Measurements from ENCODE around the gene PROZ.

The PROZ gene

DNA sequence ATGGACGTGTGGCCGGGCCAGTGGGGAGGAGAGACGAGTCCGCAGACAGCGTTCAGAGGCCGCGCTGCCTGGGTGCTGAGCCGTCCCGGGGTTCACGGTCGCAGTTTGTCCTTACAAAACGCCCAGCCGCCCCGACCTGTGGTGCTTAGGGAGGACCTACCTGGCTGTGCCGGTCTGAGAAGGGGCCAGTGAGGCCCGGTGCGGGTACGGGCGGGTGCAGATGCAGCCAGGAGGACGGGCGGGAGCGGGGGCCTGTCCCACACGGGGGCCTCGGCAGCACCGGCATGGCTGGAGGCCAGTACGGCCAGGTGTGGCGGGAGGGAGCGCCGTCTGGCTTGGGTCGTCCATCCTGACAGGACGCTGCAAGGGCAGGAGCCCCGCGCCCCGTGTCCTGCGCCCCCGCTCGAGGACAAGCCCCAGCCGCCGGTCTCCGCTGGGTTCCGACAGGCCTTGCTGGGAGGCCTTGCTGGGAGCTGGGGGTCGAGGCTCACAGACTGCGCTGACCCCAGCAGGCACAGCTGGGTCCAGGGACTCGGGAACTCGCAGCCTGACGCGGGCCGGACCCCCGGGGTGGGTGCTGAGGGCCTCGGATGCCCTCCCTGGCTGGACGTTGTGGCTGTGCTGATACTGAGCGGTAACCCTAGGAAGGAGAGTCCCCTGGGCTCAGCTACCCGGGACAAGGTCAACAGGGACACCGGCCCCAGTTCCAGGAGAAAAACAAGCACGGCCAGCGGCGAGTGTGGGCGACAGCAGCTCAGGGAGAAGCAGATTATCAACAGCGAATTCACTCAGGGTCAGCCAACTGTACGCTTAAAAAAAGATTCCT lies 5.3 kb upstream of the PROZ start:
- Histone ChIP-seq H3K27ac (ENCODE audit: extremely low read depth, low read depth, low read length) (no peak overlapping the region), H3K4me3 (ENCODE audit: low read depth, low read length) (peak overlapping the region; percentile 28; the same call in 1 of the 2 replicates)
- POLR2A ChIA-PET = interaction anchor here (0.8 kb wide), 1 partner anchor 23 kb away, joined by 3 read pairs; no protein-coding TSS in a partner anchor

DNA sequence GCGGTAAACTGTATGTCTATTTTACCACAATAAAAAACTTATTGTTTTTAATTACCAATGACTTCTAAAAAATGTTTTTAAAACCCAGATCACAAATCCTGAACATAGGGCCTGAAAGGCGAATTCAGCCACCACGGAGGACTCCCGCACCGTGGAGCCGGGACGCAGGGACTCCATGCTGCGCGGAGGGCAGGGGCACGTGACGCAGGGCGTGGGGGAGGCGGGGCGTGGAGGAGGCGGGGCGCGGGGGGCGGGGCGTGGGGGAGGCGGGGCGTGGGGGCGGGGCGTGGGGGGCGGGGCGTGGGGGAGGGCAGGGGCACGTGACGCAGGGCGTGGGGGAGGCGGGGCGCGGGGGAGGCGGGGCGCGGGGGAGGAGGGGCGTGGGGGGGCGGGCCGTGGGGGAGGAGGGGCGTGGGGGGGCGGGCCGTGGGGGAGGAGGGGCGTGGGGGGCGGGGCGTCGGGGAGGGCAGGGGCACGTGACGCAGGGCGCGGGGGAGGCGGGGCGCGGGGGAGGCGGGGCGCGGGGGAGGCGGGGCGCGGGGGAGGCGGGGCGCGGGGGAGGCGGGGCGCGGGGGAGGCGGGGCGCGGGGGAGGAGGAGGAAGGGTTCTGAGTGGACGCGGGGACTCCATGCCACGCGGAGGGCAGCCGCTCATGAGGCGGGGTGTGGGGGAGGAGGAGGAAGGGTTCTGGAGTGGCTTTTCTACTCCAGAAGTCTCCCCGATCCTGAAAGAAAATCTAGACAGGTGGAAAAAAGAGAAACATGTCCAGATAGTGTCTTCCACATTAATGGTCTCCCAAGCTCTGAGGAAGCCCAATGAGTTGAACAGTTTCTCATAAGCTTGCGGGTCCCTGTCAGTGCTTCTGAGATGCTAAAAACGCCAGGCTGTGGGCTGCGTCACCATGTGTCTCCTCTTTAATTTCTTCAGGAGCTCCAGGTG lies 4.4 kb upstream of the PROZ start:
- Histone ChIP-seq H3K27ac (ENCODE audit: extremely low read depth, low read depth, low read length) (no peak overlapping the region), H3K9me3 (ENCODE audit: control insufficient read depth, insufficient read depth, low read depth, low read length) (no peaks in the 10 kb centered on the region), H3K4me3 (ENCODE audit: low read depth, low read length) (peak overlapping the region; percentile 12), H3K36me3 (ENCODE audit: control insufficient read depth in 2 of 2, insufficient read depth in 1 of 2, low read length in 2 of 2) (no peaks in the 10 kb centered on the region), H3K4me1 (ENCODE audit: control insufficient read depth, insufficient read depth, low read length) (peaks cover 2% of the 10 kb centered on the region)
- ChIA-PET CTCF (interaction anchor here (0.7 kb wide), 1 partner anchor 642 kb away, joined by 5 read pairs; no protein-coding TSS in a partner anchor), POLR2A (interaction anchor here (0.8 kb wide), 1 partner anchor 22 kb away, joined by 3 read pairs; no protein-coding TSS in a partner anchor)
- TF ChIP-seq ZNF394 (tag by site-specific recombination; IDR thresholded peaks at IDR 0.05; ENCODE audit: borderline replicate concordance) (peak; percentile 50; the same call in 1 of the 2 replicates), ZNF629 (tag by site-specific recombination; IDR thresholded peaks at IDR 0.05) (peak; percentile 30; the same call in 1 of the 2 replicates), ZNF335 (tag by site-specific recombination; conservative IDR thresholded peaks at IDR 0.05) (peak; percentile 21; the same call in 1 of the 2 replicates), SP3 (tag by site-specific recombination; IDR thresholded peaks at IDR 0.05) (0 out of 2 replicates have a peak, but pooled peaks have one; percentile 13), ZNF146 (tag by site-specific recombination; IDR thresholded peaks at IDR 0.05) (0 out of 2 replicates have a peak, but pooled peaks have one; percentile 19), ZNF24 (tag by site-specific recombination; IDR thresholded peaks at IDR 0.05) (0 out of 2 replicates have a peak, but pooled peaks have one; percentile 57), KLF10 (tag by site-specific recombination; IDR thresholded peaks at IDR 0.05) (peak; percentile 86), WT1 (tag by site-specific recombination; IDR thresholded peaks at IDR 0.05) (0 out of 2 replicates have a peak, but pooled peaks have one; percentile 14), ZNF560 (tag by site-specific recombination; IDR thresholded peaks at IDR 0.05; ENCODE audit: borderline replicate concordance) (no peak), ZNF274 (IDR thresholded peaks at IDR 0.05; ENCODE audit: low read length) (no peak), ZNF274 (tag by site-specific recombination; IDR thresholded peaks at IDR 0.05; ENCODE audit: borderline replicate concordance) (no peak), KLF9 (tag by site-specific recombination; IDR thresholded peaks at IDR 0.05; ENCODE audit: low read depth) (peak; percentile 14; the same call in 1 of the 2 replicates), SP2 (tag by site-specific recombination; IDR thresholded peaks at IDR 0.05) (peak; percentile 8; the same call in 1 of the 2 replicates), ZFP37 (tag by site-specific recombination; IDR thresholded peaks at IDR 0.05) (no peak)
- TF ChIP-seq, protein P1, sequence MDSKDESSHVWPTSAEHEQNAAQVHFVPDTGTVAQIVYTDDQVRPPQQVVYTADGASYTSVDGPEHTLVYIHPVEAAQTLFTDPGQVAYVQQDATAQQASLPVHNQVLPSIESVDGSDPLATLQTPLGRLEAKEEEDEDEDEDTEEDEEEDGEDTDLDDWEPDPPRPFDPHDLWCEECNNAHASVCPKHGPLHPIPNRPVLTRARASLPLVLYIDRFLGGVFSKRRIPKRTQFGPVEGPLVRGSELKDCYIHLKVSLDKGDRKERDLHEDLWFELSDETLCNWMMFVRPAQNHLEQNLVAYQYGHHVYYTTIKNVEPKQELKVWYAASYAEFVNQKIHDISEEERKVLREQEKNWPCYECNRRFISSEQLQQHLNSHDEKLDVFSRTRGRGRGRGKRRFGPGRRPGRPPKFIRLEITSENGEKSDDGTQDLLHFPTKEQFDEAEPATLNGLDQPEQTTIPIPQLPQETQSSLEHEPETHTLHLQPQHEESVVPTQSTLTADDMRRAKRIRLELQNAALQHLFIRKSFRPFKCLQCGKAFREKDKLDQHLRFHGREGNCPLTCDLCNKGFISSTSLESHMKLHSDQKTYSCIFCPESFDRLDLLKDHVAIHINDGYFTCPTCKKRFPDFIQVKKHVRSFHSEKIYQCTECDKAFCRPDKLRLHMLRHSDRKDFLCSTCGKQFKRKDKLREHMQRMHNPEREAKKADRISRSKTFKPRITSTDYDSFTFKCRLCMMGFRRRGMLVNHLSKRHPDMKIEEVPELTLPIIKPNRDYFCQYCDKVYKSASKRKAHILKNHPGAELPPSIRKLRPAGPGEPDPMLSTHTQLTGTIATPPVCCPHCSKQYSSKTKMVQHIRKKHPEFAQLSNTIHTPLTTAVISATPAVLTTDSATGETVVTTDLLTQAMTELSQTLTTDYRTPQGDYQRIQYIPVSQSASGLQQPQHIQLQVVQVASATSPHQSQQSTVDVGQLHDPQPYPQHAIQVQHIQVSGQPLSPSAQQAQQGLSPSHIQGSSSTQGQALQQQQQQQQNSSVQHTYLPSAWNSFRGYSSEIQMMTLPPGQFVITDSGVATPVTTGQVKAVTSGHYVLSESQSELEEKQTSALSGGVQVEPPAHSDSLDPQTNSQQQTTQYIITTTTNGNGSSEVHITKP (tag by site-specific recombination; IDR thresholded peaks at IDR 0.05) = peak; percentile 31
- TF ChIP-seq, protein P2, sequence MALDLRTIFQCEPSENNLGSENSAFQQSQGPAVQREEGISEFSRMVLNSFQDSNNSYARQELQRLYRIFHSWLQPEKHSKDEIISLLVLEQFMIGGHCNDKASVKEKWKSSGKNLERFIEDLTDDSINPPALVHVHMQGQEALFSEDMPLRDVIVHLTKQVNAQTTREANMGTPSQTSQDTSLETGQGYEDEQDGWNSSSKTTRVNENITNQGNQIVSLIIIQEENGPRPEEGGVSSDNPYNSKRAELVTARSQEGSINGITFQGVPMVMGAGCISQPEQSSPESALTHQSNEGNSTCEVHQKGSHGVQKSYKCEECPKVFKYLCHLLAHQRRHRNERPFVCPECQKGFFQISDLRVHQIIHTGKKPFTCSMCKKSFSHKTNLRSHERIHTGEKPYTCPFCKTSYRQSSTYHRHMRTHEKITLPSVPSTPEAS (tag by site-specific recombination; IDR thresholded peaks at IDR 0.05) = no peak

More for the DNA sequence above, 5.3 kb upstream of the PROZ start:
- Histone ChIP-seq H3K9me3 (ENCODE audit: control insufficient read depth, insufficient read depth, low read depth, low read length) (no peaks in the 10 kb centered on the region), H3K36me3 (ENCODE audit: control insufficient read depth in 2 of 2, insufficient read depth in 1 of 2, low read length in 2 of 2) (no peaks in the 10 kb centered on the region), H3K4me1 (ENCODE audit: control insufficient read depth, insufficient read depth, low read length) (peaks cover 2% of the 10 kb centered on the region)
- CTCF ChIA-PET = interaction anchor here (0.7 kb wide), 1 partner anchor 641 kb away, joined by 5 read pairs; no protein-coding TSS in a partner anchor
- TF ChIP-seq, protein P2 (tag by site-specific recombination; IDR thresholded peaks at IDR 0.05) = no peak
- TF ChIP-seq GLIS2 (tag by site-specific recombination; IDR thresholded peaks at IDR 0.05) (peak; percentile 71), ZBTB17 (tag by site-specific recombination; IDR thresholded peaks at IDR 0.05) (peak; percentile 42; the same call in 1 of the 2 replicates), ZNF600 (tag by site-specific recombination; IDR thresholded peaks at IDR 0.05) (peak; percentile 18; the same call in 1 of the 2 replicates), ZNF202 (tag by site-specific recombination; IDR thresholded peaks at IDR 0.05; ENCODE audit: borderline replicate concordance) (0 out of 2 replicates have a peak, but pooled peaks have one; percentile 2), RBAK (tag by site-specific recombination; IDR thresholded peaks at IDR 0.05) (no peak), ZBTB20 (tag by site-specific recombination; IDR thresholded peaks at IDR 0.05) (no peak), ZFHX2 (tag by site-specific recombination; conservative IDR thresholded peaks at IDR 0.05) (peak; percentile 27; the same call in 1 of the 2 replicates)
- TF ChIP-seq, protein P3, sequence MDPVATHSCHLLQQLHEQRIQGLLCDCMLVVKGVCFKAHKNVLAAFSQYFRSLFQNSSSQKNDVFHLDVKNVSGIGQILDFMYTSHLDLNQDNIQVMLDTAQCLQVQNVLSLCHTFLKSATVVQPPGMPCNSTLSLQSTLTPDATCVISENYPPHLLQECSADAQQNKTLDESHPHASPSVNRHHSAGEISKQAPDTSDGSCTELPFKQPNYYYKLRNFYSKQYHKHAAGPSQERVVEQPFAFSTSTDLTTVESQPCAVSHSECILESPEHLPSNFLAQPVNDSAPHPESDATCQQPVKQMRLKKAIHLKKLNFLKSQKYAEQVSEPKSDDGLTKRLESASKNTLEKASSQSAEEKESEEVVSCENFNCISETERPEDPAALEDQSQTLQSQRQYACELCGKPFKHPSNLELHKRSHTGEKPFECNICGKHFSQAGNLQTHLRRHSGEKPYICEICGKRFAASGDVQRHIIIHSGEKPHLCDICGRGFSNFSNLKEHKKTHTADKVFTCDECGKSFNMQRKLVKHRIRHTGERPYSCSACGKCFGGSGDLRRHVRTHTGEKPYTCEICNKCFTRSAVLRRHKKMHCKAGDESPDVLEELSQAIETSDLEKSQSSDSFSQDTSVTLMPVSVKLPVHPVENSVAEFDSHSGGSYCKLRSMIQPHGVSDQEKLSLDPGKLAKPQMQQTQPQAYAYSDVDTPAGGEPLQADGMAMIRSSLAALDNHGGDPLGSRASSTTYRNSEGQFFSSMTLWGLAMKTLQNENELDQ (tag by site-specific recombination; IDR thresholded peaks at IDR 0.05; ENCODE audit: low read depth) = no peak
